Panc1 (cell line): Measurements from ENCODE around the gene SIM2. TPM values are rescaled to one million over a fixed set of nuclear protein-coding genes. Genes with fewer than 3 reads are reported as not detected.

ENCODE experiments used
- ATAC-seq: fragments of 200-7000 bp; cut with Tn5 transposase; 2 replicates; pipeline ENCODE4 v1.9.1; 2020; ENCODE audit warnings: mild to moderate bottlenecking, moderate library complexity
- BruUV-seq: library from RNA; stranded (reverse); fragments of 400-500 nt; replicated peaks from 2 replicates; lab custom pipeline; 2021; lab: Mats Ljungman, UMichigan
- CTCF ChIA-PET: fragments of 300-600 bp; sonication (Branson Sonifier 250); formaldehyde crosslinking; loops from one replicate; lab custom pipeline; 2022; ENCODE audit warnings: antibody characterized with exemption; lab: Charles Lee
- POLR2A ChIA-PET: fragments of 300-600 bp; sonication (Branson Sonifier 250); formaldehyde crosslinking; loops from one replicate; lab custom pipeline; 2022; ENCODE audit warnings: antibody characterized with exemption; lab: Charles Lee
- DNase-seq: peaks from one replicate; pipeline ENCODE4 v3.0.0-alpha.2; 2010; ENCODE audit warnings: low read depth, low spot score
- H3K27ac ChIP-seq: 2 replicates; pipeline ENCODE4 v1.5.1; 2011; ENCODE audit warnings: mild to moderate bottlenecking, low read length, inconsistent platforms
- H3K27me3 ChIP-seq: fragments of 200-500 bp; sonication (Bioruptor generic); 2 replicates; pipeline ENCODE4 v1.6.0; 2014; ENCODE audit warnings: low read length, inconsistent platforms; ENCODE audit not compliant: control insufficient read depth, insufficient read depth
- H3K36me3 ChIP-seq: fragments of 200-500 bp; sonication (Bioruptor generic); 2 replicates; pipeline ENCODE4 v1.5.1; 2014; ENCODE audit warnings: inconsistent platforms, mild to moderate bottlenecking, low read length, moderate library complexity; ENCODE audit not compliant: control insufficient read depth, insufficient read depth
- H3K4me1 ChIP-seq: 2 replicates; pipeline ENCODE4 v1.5.1; 2011; ENCODE audit warnings: inconsistent platforms, mild to moderate bottlenecking, low read length, moderate library complexity; ENCODE audit not compliant: control insufficient read depth, insufficient read depth
- H3K4me3 ChIP-seq, 2 experiments: 2 replicates each; pipeline ENCODE4 v1.5.1; 2011 to 2012; ENCODE audit warnings: low read depth in 2 of 2, low read length in 2 of 2, mild to moderate bottlenecking in 2 of 2, inconsistent platforms in 1 of 2, moderate library complexity in 1 of 2
- H3K9me3 ChIP-seq: fragments of 200-500 bp; sonication (Bioruptor generic); 2 replicates; pipeline ENCODE4 v1.5.1; 2014; ENCODE audit warnings: low read depth, mild to moderate bottlenecking, inconsistent platforms, low read length, moderate library complexity; ENCODE audit not compliant: control insufficient read depth, insufficient read depth
- POLR2AphosphoS5 ChIP-seq: IDR thresholded peaks from 2 replicates; pipeline ENCODE4 v1.6.1; 2012; ENCODE audit warnings: mild to moderate bottlenecking, low read depth, low read length, moderate library complexity
- SIN3A ChIP-seq: IDR thresholded peaks from 2 replicates; pipeline ENCODE4 v1.6.1; 2012; ENCODE audit warnings: low read depth, mild to moderate bottlenecking, low read length, moderate library complexity, borderline replicate concordance; ENCODE audit not compliant: insufficient read depth
- TCF7L2 ChIP-seq: IDR thresholded peaks from 2 replicates; pipeline ENCODE4 v1.6.1; 2011; ENCODE audit warnings: mild to moderate bottlenecking, low read depth, low read length, inconsistent platforms
- in situ Hi-C: cut with HindIII; loops from 2 replicates; pipeline ENCODE4 v1.10.0; 2016; ENCODE audit warnings: low sequenced_read_pairs, low pct_unique_long_range_greater_than_20kb
- intact Hi-C: fragments of 100-400 bp; cut with micrococcal nuclease; formaldehyde crosslinking; loops from one replicate; pipeline ENCODE4 v1.10.0; 2022; ENCODE audit not compliant: unreplicated experiment
- total RNA-seq: library from RNA; stranded (reverse); gene quantifications from one replicate; pipeline ENCODE4 v1.2.1, GENCODE V29; 2021; ENCODE audit not compliant: unreplicated experiment
- TF ChIP-seq, protein P1 (sequence below): fragments of 450-650 bp; IDR thresholded peaks from 2 replicates; pipeline ENCODE4 v1.5.1; 2017; ENCODE audit warnings: mild to moderate bottlenecking
- TF ChIP-seq, protein P2 (sequence below), 2 experiments: IDR thresholded peaks; 2 replicates each; pipeline ENCODE4 v1.6.1; 2011 to 2012; ENCODE audit warnings: low read depth in 2 of 2, control low read depth in 1 of 2, low read length in 1 of 2, mild to moderate bottlenecking in 1 of 2, moderate library complexity in 1 of 2; ENCODE audit not compliant: insufficient read depth in 1 of 2

The SIM2 gene
- total RNA-seq, 1 experiment from 2014 or later = 11.5 TPM

DNA sequence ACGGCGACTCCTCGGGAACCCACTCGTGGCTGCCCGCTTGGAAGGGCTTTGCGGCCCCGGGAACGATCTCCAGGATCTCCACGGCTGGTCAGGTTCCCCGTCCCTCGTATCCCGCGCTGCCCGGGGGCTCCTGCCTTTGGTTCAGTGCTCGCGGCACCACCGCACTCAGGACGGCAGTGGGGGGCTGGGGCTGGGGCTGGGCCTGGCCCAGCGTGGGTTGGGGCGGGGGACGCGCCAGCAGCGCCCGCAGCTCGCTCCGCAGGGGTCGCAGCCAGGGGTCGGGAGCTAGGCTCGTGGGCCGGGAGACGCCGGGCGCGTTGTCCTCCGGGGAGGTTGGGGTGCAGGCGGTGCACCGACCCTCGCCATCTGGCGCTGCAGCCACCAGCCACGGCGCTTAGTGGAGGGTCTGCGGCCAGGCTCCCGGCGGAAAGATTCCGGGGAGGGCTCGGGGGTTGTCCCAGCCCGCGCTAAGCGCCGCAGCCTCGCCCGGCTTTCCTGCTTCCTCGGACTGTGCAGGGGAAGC is 8.9 kb downstream of the SIM2 start:
- H3K9me3 ChIP-seq = no peaks in the 10 kb centered on the region
- H3K27me3 ChIP-seq = no peaks in the 10 kb centered on the region
- peaks cover under 1% of the 10 kb centered on the region; the same call in 1 of the 2 replicates for H3K4me1 ChIP-seq
- H3K36me3 ChIP-seq = no peaks in the 10 kb centered on the region
- H3K27ac ChIP-seq = no peak overlapping the region
- no peak for DNase-seq
- in situ Hi-C loops = no loop called here
- TF ChIP-seq TCF7L2 = no peak
- TF ChIP-seq, protein P1, sequence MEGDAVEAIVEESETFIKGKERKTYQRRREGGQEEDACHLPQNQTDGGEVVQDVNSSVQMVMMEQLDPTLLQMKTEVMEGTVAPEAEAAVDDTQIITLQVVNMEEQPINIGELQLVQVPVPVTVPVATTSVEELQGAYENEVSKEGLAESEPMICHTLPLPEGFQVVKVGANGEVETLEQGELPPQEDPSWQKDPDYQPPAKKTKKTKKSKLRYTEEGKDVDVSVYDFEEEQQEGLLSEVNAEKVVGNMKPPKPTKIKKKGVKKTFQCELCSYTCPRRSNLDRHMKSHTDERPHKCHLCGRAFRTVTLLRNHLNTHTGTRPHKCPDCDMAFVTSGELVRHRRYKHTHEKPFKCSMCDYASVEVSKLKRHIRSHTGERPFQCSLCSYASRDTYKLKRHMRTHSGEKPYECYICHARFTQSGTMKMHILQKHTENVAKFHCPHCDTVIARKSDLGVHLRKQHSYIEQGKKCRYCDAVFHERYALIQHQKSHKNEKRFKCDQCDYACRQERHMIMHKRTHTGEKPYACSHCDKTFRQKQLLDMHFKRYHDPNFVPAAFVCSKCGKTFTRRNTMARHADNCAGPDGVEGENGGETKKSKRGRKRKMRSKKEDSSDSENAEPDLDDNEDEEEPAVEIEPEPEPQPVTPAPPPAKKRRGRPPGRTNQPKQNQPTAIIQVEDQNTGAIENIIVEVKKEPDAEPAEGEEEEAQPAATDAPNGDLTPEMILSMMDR = no peak
- TF ChIP-seq SIN3A = no peak
- TF ChIP-seq, protein P2, sequence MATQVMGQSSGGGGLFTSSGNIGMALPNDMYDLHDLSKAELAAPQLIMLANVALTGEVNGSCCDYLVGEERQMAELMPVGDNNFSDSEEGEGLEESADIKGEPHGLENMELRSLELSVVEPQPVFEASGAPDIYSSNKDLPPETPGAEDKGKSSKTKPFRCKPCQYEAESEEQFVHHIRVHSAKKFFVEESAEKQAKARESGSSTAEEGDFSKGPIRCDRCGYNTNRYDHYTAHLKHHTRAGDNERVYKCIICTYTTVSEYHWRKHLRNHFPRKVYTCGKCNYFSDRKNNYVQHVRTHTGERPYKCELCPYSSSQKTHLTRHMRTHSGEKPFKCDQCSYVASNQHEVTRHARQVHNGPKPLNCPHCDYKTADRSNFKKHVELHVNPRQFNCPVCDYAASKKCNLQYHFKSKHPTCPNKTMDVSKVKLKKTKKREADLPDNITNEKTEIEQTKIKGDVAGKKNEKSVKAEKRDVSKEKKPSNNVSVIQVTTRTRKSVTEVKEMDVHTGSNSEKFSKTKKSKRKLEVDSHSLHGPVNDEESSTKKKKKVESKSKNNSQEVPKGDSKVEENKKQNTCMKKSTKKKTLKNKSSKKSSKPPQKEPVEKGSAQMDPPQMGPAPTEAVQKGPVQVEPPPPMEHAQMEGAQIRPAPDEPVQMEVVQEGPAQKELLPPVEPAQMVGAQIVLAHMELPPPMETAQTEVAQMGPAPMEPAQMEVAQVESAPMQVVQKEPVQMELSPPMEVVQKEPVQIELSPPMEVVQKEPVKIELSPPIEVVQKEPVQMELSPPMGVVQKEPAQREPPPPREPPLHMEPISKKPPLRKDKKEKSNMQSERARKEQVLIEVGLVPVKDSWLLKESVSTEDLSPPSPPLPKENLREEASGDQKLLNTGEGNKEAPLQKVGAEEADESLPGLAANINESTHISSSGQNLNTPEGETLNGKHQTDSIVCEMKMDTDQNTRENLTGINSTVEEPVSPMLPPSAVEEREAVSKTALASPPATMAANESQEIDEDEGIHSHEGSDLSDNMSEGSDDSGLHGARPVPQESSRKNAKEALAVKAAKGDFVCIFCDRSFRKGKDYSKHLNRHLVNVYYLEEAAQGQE (IDR thresholded peaks at IDR 0.05; ENCODE audit: insufficient read depth in 1 of 2, low read depth in 2 of 2, low read length in 1 of 2) = no peak
- TF ChIP-seq POLR2AphosphoS5 = no peak
- no peak overlapping the region for H3K4me3 ChIP-seq
- ChIA-PET CTCF (no interaction called here), POLR2A (no interaction called here)
- intact Hi-C loops = no loop called here
- BruUV-seq = no TSS peak
- ATAC-seq = no peak

- DNase-seq (no peak), ATAC-seq (no peak)
- no peak for TF ChIP-seq TCF7L2
- TF ChIP-seq, protein P1 = no peak
- no peak for TF ChIP-seq POLR2AphosphoS5
- TF ChIP-seq, protein P2 (IDR thresholded peaks at IDR 0.05; ENCODE audit: insufficient read depth in 1 of 2, low read depth in 2 of 2, low read length in 1 of 2) = no peak
- BruUV-seq = no TSS peak
- Histone ChIP-seq H3K27ac (no peak overlapping the region), H3K27me3 (no peaks in the 10 kb centered on the region), H3K4me3 (no peak overlapping the region), H3K36me3 (no peaks in the 10 kb centered on the region), H3K4me1 (no peaks in the 10 kb centered on the region), H3K9me3 (no peaks in the 10 kb centered on the region)
- ChIA-PET POLR2A (no interaction called here), CTCF (no interaction called here)
- in situ Hi-C loops (no loop called here), intact Hi-C loops (no loop called here)
These were observed 9.5 kb downstream of the SIM2 start for GRCh38 chr21:36708286-36709029.
